Muscle layer of colon (tissue), 2 donors: Measurements from ENCODE around the gene REV3L.
"Not testable (repeated sequence)": the region's sequence is repeated elsewhere in the genome, so short reads cannot be mapped to it uniquely, and the experiment has no call there.

Source experiments
- H3K27ac ChIP-seq: one replicate; pipeline ENCODE4 v1.7.0; 2013; ENCODE audit warnings: low read depth, mild to moderate bottlenecking, low read length, moderate library complexity
- H3K27me3 ChIP-seq, 2 donors: one replicate each; pipeline ENCODE4 v1.7.0; 2013; ENCODE audit warnings: low read length in 2 of 2, mild to moderate bottlenecking in 2 of 2; ENCODE audit not compliant: insufficient read depth in 2 of 2, control insufficient read depth in 1 of 2
- H3K36me3 ChIP-seq: one replicate; pipeline ENCODE4 v1.7.0; 2013; ENCODE audit warnings: mild to moderate bottlenecking, low read length; ENCODE audit not compliant: insufficient read depth
- H3K4me1 ChIP-seq: one replicate; pipeline ENCODE4 v1.7.0; 2013; ENCODE audit warnings: mild to moderate bottlenecking, low read length; ENCODE audit not compliant: insufficient read depth
- H3K4me3 ChIP-seq, 2 donors: one replicate each; pipeline ENCODE4 v1.7.0; 2013; ENCODE audit warnings: low read length in 2 of 2, low read depth in 1 of 2, mild to moderate bottlenecking in 1 of 2, moderate library complexity in 1 of 2
- H3K9ac ChIP-seq: one replicate; pipeline ENCODE4 v1.7.0; 2013; ENCODE audit warnings: low read length
- H3K9me3 ChIP-seq: one replicate; pipeline ENCODE4 v1.7.0; 2013; ENCODE audit warnings: mild to moderate bottlenecking, low read length
- donor health status: abdominal sarcoma.
- donor health status: Adenocarcinoma of cecum.

Gene REV3L

GRCh38 chr6:111517965-111518364, 34.9 kb upstream of the REV3L start:
- no peak overlapping the region for H3K27ac ChIP-seq
- H3K4me3 ChIP-seq: no peak overlapping the region
- H3K9ac ChIP-seq: no peak overlapping the region
- no peaks in the 10 kb centered on the region for H3K36me3 ChIP-seq
- H3K27me3 ChIP-seq: no peaks in the 10 kb centered on the region
- no peaks in the 10 kb centered on the region for H3K4me1 ChIP-seq
- H3K9me3 ChIP-seq: no peaks in the 10 kb centered on the region

GRCh38 chr6:111515259-111515658, 32.2 kb upstream of the REV3L start:
- no peak overlapping the region for H3K27ac ChIP-seq
- no peaks in the 10 kb centered on the region for H3K4me1 ChIP-seq
- H3K27me3 ChIP-seq: no peaks in the 10 kb centered on the region
- H3K36me3 ChIP-seq: no peaks in the 10 kb centered on the region
- no peaks in the 10 kb centered on the region for H3K9me3 ChIP-seq
- no peak overlapping the region for H3K9ac ChIP-seq
- no peak overlapping the region for H3K4me3 ChIP-seq

- H3K36me3 ChIP-seq, H3K9me3 ChIP-seq, H3K9ac ChIP-seq, H3K27ac ChIP-seq, H3K4me3 ChIP-seq, H3K4me1 ChIP-seq, H3K27me3 ChIP-seq: not testable (repeated sequence)
Measured at GRCh38 chr6:111514531-111514930, 31.5 kb upstream of the REV3L start.

- not testable (repeated sequence) for H3K4me3 ChIP-seq, H3K4me1 ChIP-seq, H3K9ac ChIP-seq, H3K27ac ChIP-seq, H3K27me3 ChIP-seq, H3K9me3 ChIP-seq, H3K36me3 ChIP-seq
Measured at GRCh38 chr6:111507219-111507618, 24.2 kb upstream of the REV3L start.

GRCh38 chr6:111505498-111505897, 22.5 kb upstream of the REV3L start:
- not testable (repeated sequence) for H3K9ac ChIP-seq

GRCh38 chr6:111503660-111504059, 20.6 kb upstream of the REV3L start:
- Histone ChIP-seq H3K27me3 (no peaks in the 10 kb centered on the region), H3K36me3 (no peaks in the 10 kb centered on the region), H3K4me3 (no peak overlapping the region), H3K9ac (no peak overlapping the region), H3K27ac (peak overlapping the region; percentile 49), H3K4me1 (peaks cover 4% of the 10 kb centered on the region), H3K9me3 (no peaks in the 10 kb centered on the region)

More at GRCh38 chr6:111505498-111505897, 22.5 kb upstream of the REV3L start:
- not testable (repeated sequence) for H3K4me1 ChIP-seq, H3K27me3 ChIP-seq, H3K36me3 ChIP-seq, H3K4me3 ChIP-seq, H3K9me3 ChIP-seq, H3K27ac ChIP-seq

GRCh38 chr6:111503194-111503593, 20.2 kb upstream of the REV3L start:
- H3K9me3 ChIP-seq: no peaks in the 10 kb centered on the region
- peak overlapping the region; percentile 49 for H3K27ac ChIP-seq
- H3K4me1 ChIP-seq: peaks cover 4% of the 10 kb centered on the region
- no peak overlapping the region for H3K9ac ChIP-seq
- H3K27me3 ChIP-seq: no peaks in the 10 kb centered on the region
- H3K36me3 ChIP-seq: no peaks in the 10 kb centered on the region
- no peak overlapping the region for H3K4me3 ChIP-seq

- Histone ChIP-seq H3K9me3 (no peaks in the 10 kb centered on the region), H3K27me3 (no peaks in the 10 kb centered on the region), H3K4me1 (peaks cover 4% of the 10 kb centered on the region), H3K9ac (no peak overlapping the region), H3K4me3 (no peak overlapping the region), H3K27ac (no peak overlapping the region), H3K36me3 (no peaks in the 10 kb centered on the region)
Measured at GRCh38 chr6:111502154-111502553, 19.1 kb upstream of the REV3L start.

GRCh38 chr6:111499269-111499793, 16.3 kb upstream of the REV3L start:
- Histone ChIP-seq H3K27me3 (no peaks in the 10 kb centered on the region), H3K4me3 (no peak overlapping the region), H3K9me3 (no peaks in the 10 kb centered on the region), H3K9ac (no peak overlapping the region), H3K4me1 (peaks cover 12% of the 10 kb centered on the region), H3K27ac (no peak overlapping the region), H3K36me3 (no peaks in the 10 kb centered on the region)

- Histone ChIP-seq H3K4me1 (peaks cover 7% of the 10 kb centered on the region), H3K4me3 (no peak overlapping the region), H3K36me3 (no peaks in the 10 kb centered on the region), H3K27ac (no peak overlapping the region), H3K9ac (no peak overlapping the region), H3K27me3 (no peaks in the 10 kb centered on the region), H3K9me3 (no peaks in the 10 kb centered on the region)
Measured at GRCh38 chr6:111494951-111495635, 12.1 kb upstream of the REV3L start.

- H3K36me3 ChIP-seq: no peaks in the 10 kb centered on the region
- no peak overlapping the region for H3K9ac ChIP-seq
- H3K4me1 ChIP-seq: peaks cover 7% of the 10 kb centered on the region
- no peak overlapping the region for H3K4me3 ChIP-seq
- H3K27ac ChIP-seq: no peak overlapping the region
- H3K27me3 ChIP-seq: no peaks in the 10 kb centered on the region
- H3K9me3 ChIP-seq: no peaks in the 10 kb centered on the region
Measured at GRCh38 chr6:111492499-111492898, 9.5 kb upstream of the REV3L start.

- Histone ChIP-seq H3K4me1 (peaks cover 11% of the 10 kb centered on the region), H3K9me3 (no peaks in the 10 kb centered on the region), H3K36me3 (no peaks in the 10 kb centered on the region), H3K27me3 (no peaks in the 10 kb centered on the region), H3K4me3 (no peak overlapping the region), H3K9ac (no peak overlapping the region), H3K27ac (no peak overlapping the region)
Measured at GRCh38 chr6:111490067-111490466, 7.0 kb upstream of the REV3L start.
